Subcutaneous adipose tissue (tissue), 4 donors: ENCODE data around the gene GCAT. TPM values are rescaled to one million over a fixed set of nuclear protein-coding genes. Genes with fewer than 3 reads are reported as not detected.

Source experiments
- CTCF ChIP-seq: fragments of 450-650 bp; IDR thresholded peaks from one replicate; pipeline ENCODE4 v1.5.1; 2016; ENCODE audit warnings: low read depth, mild to moderate bottlenecking, control low read depth, antibody characterized with exemption, moderate library complexity
- small RNA-seq: library from RNA; depleted of rRNA; stranded (forward); fragments of <200 nt; gene quantifications from one replicate; pipeline ENCODE3, GENCODE V24; 2016
- total RNA-seq, 4 donors: library from RNA; depleted of rRNA; stranded (reverse); fragments of >200 nt; gene quantifications; one replicate each; pipeline ENCODE4 v1.1.0, GENCODE V29; 2016

GCAT gene
- total RNA-seq, 4 donors from 2014 or later: 5.9 to 27.1 (median 9.8) TPM

GRCh38 chr22:37852418-37852817 lies 44.7 kb downstream of the GCAT start:
- TF ChIP-seq CTCF: no peak

GRCh38 chr22:37854946-37855345 lies 47.2 kb downstream of the GCAT start:
- TF ChIP-seq CTCF: no peak

- TF ChIP-seq CTCF: no peak
Measured at GRCh38 chr22:37855462-37855861, 47.7 kb downstream of the GCAT start.

GRCh38 chr22:37860796-37861421 lies 53.2 kb downstream of the GCAT start:
- TF ChIP-seq CTCF: no peak

GRCh38 chr22:37862570-37863325 lies 55.0 kb downstream of the GCAT start:
- TF ChIP-seq CTCF: no peak

GRCh38 chr22:37865510-37865909 lies 57.8 kb downstream of the GCAT start:
- TF ChIP-seq CTCF: no peak

Small RNAs within 50 kb of the gene (small RNA-seq; reads per million reads assigned to genes)
- gene MIR659: not detected

Other genes starting within 250 kb of the GCAT start
- gene CDC42EP1, start 247.5 kb upstream of the GCAT start, total RNA-seq: 10 to 100 TPM; 11.3 to 24.5 (median 11.7) TPM
- 1 to 10 TPM in 1 of 4 donors, not detected in 3; 1.3 TPM for gene LGALS2, start 227.8 kb upstream of the GCAT start, total RNA-seq
- 10 to 100 TPM; 13.7 to 48.8 (median 35.5) TPM for gene GGA1, start 199.1 kb upstream of the GCAT start, total RNA-seq
- 10 to 100 TPM in 2 of 4 donors, 1 to 10 TPM in 2; 4.3 to 21.2 (median 7.8) TPM for gene SH3BP1, start 168.3 kb upstream of the GCAT start, total RNA-seq
- 1 to 10 TPM; 2.4 to 4.1 (median 2.5) TPM for gene PDXP, start 149.2 kb upstream of the GCAT start, total RNA-seq
- 1,000 to 10,000 TPM; 2,452 to 3,056 (median 2,775) TPM for gene LGALS1, start 132.3 kb upstream of the GCAT start, total RNA-seq
- 10 to 100 TPM; 18.7 to 35.8 (median 21.4) TPM for gene NOL12, start 121.6 kb upstream of the GCAT start, total RNA-seq
- 100 to 1,000 TPM in 1 of 4 donors, 10 to 100 TPM in 3; 46.6 to 160 (median 77.6) TPM for gene TRIOBP, start 110.9 kb upstream of the GCAT start, total RNA-seq
- gene GALR3, start 15.4 kb downstream of the GCAT start, total RNA-seq: not detected
- 10 to 100 TPM; 12.7 to 27.7 (median 24.7) TPM for gene ANKRD54, start 36.4 kb downstream of the GCAT start, total RNA-seq
- gene EIF3L, start 41.5 kb downstream of the GCAT start, total RNA-seq: 100 to 1,000 TPM; 271 to 369 (median 304) TPM
- 10 to 100 TPM in 1 of 4 donors, 1 to 10 TPM in 3; 6.2 to 24.5 (median 8.0) TPM for gene MICALL1, start 98.4 kb downstream of the GCAT start, total RNA-seq
- gene C22orf23, start 145.7 kb downstream of the GCAT start, total RNA-seq: 1 to 10 TPM in 2 of 4 donors, under 1 TPM in 1, not detected in 1; 0.68 to 2.1 (median 1.3) TPM
- gene POLR2F, start 145.8 kb downstream of the GCAT start, total RNA-seq: 10 to 100 TPM; 49.3 to 93.9 (median 67.8) TPM
- gene SOX10, start 176.6 kb downstream of the GCAT start, total RNA-seq: under 1 TPM in 1 of 4 donors, not detected in 3; 0.19 TPM
- 10 to 100 TPM; 12.9 to 42.1 (median 33.3) TPM for gene PICK1, start 249.5 kb downstream of the GCAT start, total RNA-seq